Mesothelial cell of epicardium (in vitro differentiated cells): ENCODE data around the gene SCUBE1. TPM values are rescaled to one million over a fixed set of nuclear protein-coding genes. Genes with fewer than 3 reads are reported as not detected.

Experiments used
- DNase-seq, 2 experiments: peaks; one replicate each; pipeline ENCODE4 v3.0.0; 2021; ENCODE audit warnings: low spot score in 2 of 2; ENCODE audit not compliant: unreplicated experiment in 2 of 2
- H3K27ac Mint-ChIP-seq: 2 replicates; pipeline ENCODE4 v1.8.0; 2021; ENCODE audit warnings: mixed read lengths
- H3K27me3 Mint-ChIP-seq: 2 replicates; pipeline ENCODE4 v1.8.0; 2021; ENCODE audit warnings: low read depth, mixed read lengths
- H3K36me3 Mint-ChIP-seq: 2 replicates; pipeline ENCODE4 v1.8.0; 2021; ENCODE audit warnings: mixed read lengths
- H3K4me1 Mint-ChIP-seq: 2 replicates; pipeline ENCODE4 v1.8.0; 2021; ENCODE audit warnings: mixed read lengths
- H3K4me3 Mint-ChIP-seq: 2 replicates; pipeline ENCODE4 v1.8.0; 2021; ENCODE audit warnings: mild to moderate bottlenecking, moderate library complexity, mixed read lengths
- H3K9me3 Mint-ChIP-seq: 2 replicates; pipeline ENCODE4 v1.8.0; 2021; ENCODE audit warnings: mixed read lengths
- CTCF ChIP-seq: fragments of 200-600 bp; sonication (generic); IDR thresholded peaks from one replicate; pipeline ENCODE4 v1.5.0; 2021; ENCODE audit warnings: antibody characterized with exemption; ENCODE audit not compliant: unreplicated experiment
- total RNA-seq: library from RNA; stranded (reverse); gene quantifications from 3 replicates; pipeline ENCODE4 v1.2.1, GENCODE V29; 2021

SCUBE1 gene
- total RNA-seq, 1 donor from 2014 or later, result 19.3 TPM

- TF ChIP-seq CTCF, result no peak
- Mint-ChIP-seq H3K4me1 (peaks cover 19% of the 10 kb centered on the region), H3K27me3 (no peaks in the 10 kb centered on the region), H3K9me3 (no peaks in the 10 kb centered on the region), H3K27ac (no peak overlapping the region), H3K36me3 (no peaks in the 10 kb centered on the region), H3K4me3 (no peak overlapping the region)
- no peak for DNase-seq
Observed at GRCh38 chr22:43148581-43148980, 194.6 kb downstream of the SCUBE1 start.

GRCh38 chr22:43147821-43148220, 195.4 kb downstream of the SCUBE1 start:
- Mint-ChIP-seq H3K27ac (no peak overlapping the region), H3K27me3 (no peaks in the 10 kb centered on the region), H3K9me3 (no peaks in the 10 kb centered on the region), H3K36me3 (no peaks in the 10 kb centered on the region), H3K4me1 (peaks cover 20% of the 10 kb centered on the region), H3K4me3 (no peak overlapping the region)
- no peak for DNase-seq
- TF ChIP-seq CTCF, result no peak

Other genes starting within 250 kb of the SCUBE1 start
- gene BIK, start 232.6 kb downstream of the SCUBE1 start, total RNA-seq, result 8.0 to 9.9 TPM (median 9.3 TPM) in 3 replicates
- gene MCAT, start 200.0 kb downstream of the SCUBE1 start, total RNA-seq, result 17.4 to 18.1 TPM (median 17.6 TPM) in 3 replicates
- gene TSPO, start 191.8 kb downstream of the SCUBE1 start, total RNA-seq, result 43.2 to 44.9 TPM (median 44.5 TPM) in 3 replicates
- 41.3 to 43.5 TPM (median 42.7 TPM) in 3 replicates for gene TTLL12, start 156.2 kb downstream of the SCUBE1 start, total RNA-seq
- gene MPPED1, start 68.6 kb upstream of the SCUBE1 start, total RNA-seq, result 0.76 to 1.2 TPM (median 0.86 TPM) in 3 replicates